ENCODE results near the gene LMO3. TPM values are rescaled to one million over a fixed set of nuclear protein-coding genes. Genes with fewer than 3 reads are reported as not detected.

Gene LMO3
- total RNA-seq, 4 donors from 2014 or later, result 9.2 to 55.1 (median 41.0) TPM

DNA sequence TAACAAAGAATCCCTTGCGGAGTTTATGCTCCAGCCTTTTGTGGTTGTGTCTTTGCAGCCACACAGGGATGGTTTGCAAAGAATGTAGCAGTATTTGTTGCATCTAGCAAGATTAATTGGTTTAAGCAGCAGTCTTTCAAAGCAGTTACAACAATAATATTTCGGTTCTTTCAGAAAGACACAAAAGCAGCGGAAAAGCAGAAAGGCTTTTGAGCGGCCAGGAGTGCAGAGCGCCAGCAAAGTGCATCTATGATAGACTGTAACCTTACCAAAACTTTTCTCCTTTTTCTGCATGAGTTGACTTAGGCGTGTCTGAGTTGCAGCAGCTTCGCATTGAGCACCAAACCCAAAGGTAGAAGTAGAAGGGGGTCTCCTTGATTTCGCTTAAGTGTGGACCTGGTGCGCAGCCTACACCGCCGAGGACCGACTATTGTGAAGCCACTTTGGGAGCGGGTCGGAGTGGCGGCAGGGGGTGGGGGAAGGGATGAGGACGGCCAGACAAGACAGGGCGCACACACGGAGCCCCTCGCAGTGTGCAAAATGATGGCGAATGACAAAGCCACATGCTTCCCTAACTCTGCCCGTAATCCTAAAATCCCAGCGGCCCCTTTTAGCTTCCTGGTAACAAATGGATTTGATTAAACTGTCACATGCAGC is 1.2 kb downstream of the LMO3 start:
- DNase-seq, result no peak
- WGBS, 2 donors (ENCODE audit: low coverage in 1 of 2), result 15 to 23% methylated on average over 12 to 22 of the region's 22 CpGs
- Histone ChIP-seq H3K4me3 (peak overlapping the region; percentile 6 to 45 (median 35)), H3K9me3 (no peaks in the 10 kb centered on the region), H3K27me3 (peaks cover 58% of the 10 kb centered on the region), H3K4me1 (peaks cover 0 to 17% (median 2%) of the 10 kb centered on the region in 4 donors), H3K27ac (peak overlapping the region; percentile 51 to 85 (median 71)), H3K36me3 (no peaks in the 10 kb centered on the region)
- TF ChIP-seq POLR2A (IDR thresholded peaks at IDR 0.05), result no peak
- TF ChIP-seq POLR2AphosphoS5 (IDR thresholded peaks at IDR 0.05), result no peak
- no peak for TF ChIP-seq EP300 (IDR thresholded peaks at IDR 0.05; ENCODE audit: low read depth)
- TF ChIP-seq, protein P1, sequence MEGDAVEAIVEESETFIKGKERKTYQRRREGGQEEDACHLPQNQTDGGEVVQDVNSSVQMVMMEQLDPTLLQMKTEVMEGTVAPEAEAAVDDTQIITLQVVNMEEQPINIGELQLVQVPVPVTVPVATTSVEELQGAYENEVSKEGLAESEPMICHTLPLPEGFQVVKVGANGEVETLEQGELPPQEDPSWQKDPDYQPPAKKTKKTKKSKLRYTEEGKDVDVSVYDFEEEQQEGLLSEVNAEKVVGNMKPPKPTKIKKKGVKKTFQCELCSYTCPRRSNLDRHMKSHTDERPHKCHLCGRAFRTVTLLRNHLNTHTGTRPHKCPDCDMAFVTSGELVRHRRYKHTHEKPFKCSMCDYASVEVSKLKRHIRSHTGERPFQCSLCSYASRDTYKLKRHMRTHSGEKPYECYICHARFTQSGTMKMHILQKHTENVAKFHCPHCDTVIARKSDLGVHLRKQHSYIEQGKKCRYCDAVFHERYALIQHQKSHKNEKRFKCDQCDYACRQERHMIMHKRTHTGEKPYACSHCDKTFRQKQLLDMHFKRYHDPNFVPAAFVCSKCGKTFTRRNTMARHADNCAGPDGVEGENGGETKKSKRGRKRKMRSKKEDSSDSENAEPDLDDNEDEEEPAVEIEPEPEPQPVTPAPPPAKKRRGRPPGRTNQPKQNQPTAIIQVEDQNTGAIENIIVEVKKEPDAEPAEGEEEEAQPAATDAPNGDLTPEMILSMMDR (IDR thresholded peaks at IDR 0.05), result no peak
- intact Hi-C loops (cut with DNase I; ENCODE audit: low total_unique reads) (no loop called here), in situ Hi-C loops (cut with MboI; ENCODE audit: low pct_ligation_motif_present in 1 of 4, low pct_unique_long_range_greater_than_20kb in 1 of 4, low sequenced_read_pairs in 3 of 4) (no loop called here)

DNA sequence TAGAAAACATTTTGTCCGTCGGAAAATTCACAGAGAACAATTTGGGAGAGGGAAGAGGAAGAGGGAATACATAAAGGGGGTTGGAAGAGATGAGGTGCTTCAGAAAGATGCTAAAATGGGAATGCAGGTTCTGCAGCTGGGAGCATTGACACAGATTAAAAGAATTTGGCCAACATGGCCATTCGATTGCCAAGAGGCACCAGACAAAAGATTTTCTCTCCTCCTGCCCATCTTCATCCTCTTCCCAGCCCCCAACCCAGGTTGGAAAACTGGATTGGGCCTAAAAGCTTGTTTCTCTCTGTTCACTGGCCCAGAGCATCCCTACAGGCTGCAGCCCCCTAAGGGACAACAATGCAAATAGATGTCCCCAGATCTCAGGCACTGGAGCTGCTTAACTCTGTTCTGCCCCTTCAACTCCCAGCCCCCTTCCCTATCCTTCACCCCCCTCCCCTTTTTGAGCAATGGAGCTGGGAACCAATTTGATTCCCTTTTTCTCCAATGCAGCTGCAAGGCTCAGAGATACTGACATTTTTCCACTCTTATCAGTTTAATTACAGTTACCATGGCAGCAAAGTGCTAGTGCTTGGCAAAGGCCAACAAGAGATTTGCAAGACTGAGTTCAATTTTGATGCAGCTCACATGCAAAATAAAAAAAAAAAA is 1.9 kb downstream of the LMO3 start:
- Histone ChIP-seq H3K27ac (peak overlapping the region in 3 of 4 donors; percentile 66 to 85 (median 76)), H3K9me3 (no peaks in the 10 kb centered on the region), H3K27me3 (peaks cover 51% of the 10 kb centered on the region), H3K4me3 (peak overlapping the region in 3 of 4 donors; percentile 33 to 45 (median 37)), H3K4me1 (peaks cover 0 to 12% (median 2%) of the 10 kb centered on the region in 4 donors), H3K36me3 (no peaks in the 10 kb centered on the region)
- intact Hi-C loops (cut with DNase I; ENCODE audit: low total_unique reads), result no loop called here
- TF ChIP-seq POLR2A (IDR thresholded peaks at IDR 0.05) (no peak), EP300 (IDR thresholded peaks at IDR 0.05; ENCODE audit: low read depth) (no peak), POLR2AphosphoS5 (IDR thresholded peaks at IDR 0.05) (no peak)
- TF ChIP-seq, protein P1 (IDR thresholded peaks at IDR 0.05), result no peak
- WGBS, 2 donors (ENCODE audit: low coverage in 1 of 2), result 78 to 79% methylated on average over 3 of the region's 3 CpGs
- DNase-seq, result no peak
- in situ Hi-C loops (cut with MboI; ENCODE audit: low pct_ligation_motif_present in 1 of 4, low pct_unique_long_range_greater_than_20kb in 1 of 4, low sequenced_read_pairs in 3 of 4), result no loop called here

DNA sequence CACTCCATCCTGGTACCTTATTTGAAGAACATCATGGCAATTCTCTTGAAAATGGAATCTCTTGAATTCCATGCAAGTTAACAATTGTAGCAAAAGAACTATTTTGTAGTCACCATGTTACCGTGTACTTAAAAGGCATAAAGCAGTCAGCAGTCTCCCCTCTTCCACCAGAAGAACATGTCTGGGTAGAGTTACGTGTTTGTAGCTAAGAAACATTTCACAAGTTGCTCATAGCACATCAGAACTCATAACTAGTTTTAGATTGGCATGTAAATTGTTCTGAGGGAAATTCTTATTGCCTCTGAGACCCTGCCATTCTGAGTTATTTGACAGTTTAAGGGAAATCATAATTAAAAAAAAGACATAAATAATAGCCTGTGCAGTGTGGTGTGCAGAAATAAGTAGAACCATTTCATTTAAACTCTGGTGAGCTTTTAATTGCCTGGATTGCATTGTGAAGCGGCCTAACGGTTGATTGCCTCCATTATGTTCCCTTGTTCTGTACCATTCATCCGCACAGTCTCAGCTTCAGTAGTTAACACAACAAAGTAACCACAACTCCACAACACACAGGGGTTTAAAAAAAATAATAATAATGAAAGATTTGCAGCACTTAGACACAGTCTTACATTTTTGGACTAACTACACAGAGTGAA is 2.6 kb downstream of the LMO3 start:
- H3K27me3 ChIP-seq, result peaks cover 45% of the 10 kb centered on the region
- WGBS, 2 donors (ENCODE audit: low coverage in 1 of 2), result 81% methylated on average over 4 to 5 of the region's 5 CpGs
- intact Hi-C loops (cut with DNase I; ENCODE audit: low total_unique reads), result no loop called here
- H3K4me3 ChIP-seq, result peak overlapping the region in 3 of 4 donors; percentile 33 to 45 (median 37)
- no peak for DNase-seq
- H3K4me1 ChIP-seq, result peaks cover 0 to 12% (median 2%) of the 10 kb centered on the region in 4 donors
- H3K9me3 ChIP-seq, result no peaks in the 10 kb centered on the region
- H3K27ac ChIP-seq, result peak overlapping the region in 3 of 4 donors; percentile 66 to 85 (median 76)
- in situ Hi-C loops (cut with MboI; ENCODE audit: low pct_ligation_motif_present in 1 of 4, low pct_unique_long_range_greater_than_20kb in 1 of 4, low sequenced_read_pairs in 3 of 4), result no loop called here
- H3K36me3 ChIP-seq, result no peaks in the 10 kb centered on the region
- no peak for TF ChIP-seq POLR2A (IDR thresholded peaks at IDR 0.05)
- no peak for TF ChIP-seq EP300 (IDR thresholded peaks at IDR 0.05; ENCODE audit: low read depth)
- no peak for TF ChIP-seq POLR2AphosphoS5 (IDR thresholded peaks at IDR 0.05)
- TF ChIP-seq, protein P1 (IDR thresholded peaks at IDR 0.05), result no peak

DNA sequence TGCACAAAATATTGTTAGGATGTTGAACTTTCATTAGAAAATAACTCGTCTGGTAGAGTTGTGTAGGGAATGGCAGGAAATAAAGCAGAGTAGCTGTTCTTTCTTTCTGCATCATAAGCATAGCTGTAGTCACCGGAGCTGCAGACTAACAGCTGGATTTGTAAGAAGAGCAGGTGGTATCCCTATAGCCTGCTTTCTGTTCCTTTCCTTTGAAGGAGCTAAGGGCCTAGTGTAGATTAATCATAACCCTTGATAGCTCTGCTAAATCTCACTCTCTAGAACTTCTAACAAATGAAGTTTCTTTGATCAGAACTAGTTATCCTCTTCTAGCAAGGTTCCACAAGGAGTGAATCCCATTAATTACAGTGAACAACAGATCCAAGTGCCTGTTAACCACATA is 3.5 kb downstream of the LMO3 start:
- peaks cover 0 to 12% (median 2%) of the 10 kb centered on the region in 4 donors for H3K4me1 ChIP-seq
- TF ChIP-seq POLR2AphosphoS5 (IDR thresholded peaks at IDR 0.05) (peak in 1 of 3 donors; percentile 39), POLR2A (IDR thresholded peaks at IDR 0.05) (no peak), EP300 (IDR thresholded peaks at IDR 0.05; ENCODE audit: low read depth) (no peak)
- H3K27me3 ChIP-seq, result peaks cover 36% of the 10 kb centered on the region
- no peak for DNase-seq
- H3K27ac ChIP-seq, result peak overlapping the region in 3 of 4 donors; percentile 66 to 85 (median 76)
- in situ Hi-C loops (cut with MboI; ENCODE audit: low pct_ligation_motif_present in 1 of 4, low pct_unique_long_range_greater_than_20kb in 1 of 4, low sequenced_read_pairs in 3 of 4) (no loop called here), intact Hi-C loops (cut with DNase I; ENCODE audit: low total_unique reads) (no loop called here)
- no peaks in the 10 kb centered on the region for H3K36me3 ChIP-seq
- no peaks in the 10 kb centered on the region for H3K9me3 ChIP-seq
- 45 to 56% methylated on average over 2 of the region's 2 CpGs for WGBS, 2 donors (ENCODE audit: low coverage in 1 of 2)
- peak overlapping the region in 1 of 4 donors; percentile 21 for H3K4me3 ChIP-seq
